HepG2 (cell line): Measurements from ENCODE around the gene GOLGB1. TPM values are rescaled to one million over a fixed set of nuclear protein-coding genes. Genes with fewer than 3 reads are reported as not detected.

Experiments used
- ADNP ChIP-seq: sonication (generic); formaldehyde crosslinking; IDR thresholded peaks from 2 replicates; pipeline ENCODE4 v1.4.0; 2020; ENCODE audit warnings: missing genetic modification reagents
- CREM ChIP-seq, 2 experiments: sonication (generic) in 1 of 2; formaldehyde crosslinking in 1 of 2; IDR thresholded peaks; 2 replicates each; pipeline versions ENCODE4 v1.4.0 to v1.6.1; 2016 to 2020; ENCODE audit warnings: antibody characterized with exemption in 1 of 2, mild to moderate bottlenecking in 1 of 2, missing genetic modification reagents in 1 of 2
- EZH2 ChIP-seq: conservative IDR thresholded peaks from 2 replicates; pipeline ENCODE4 v1.6.1; 2012; ENCODE audit warnings: mild to moderate bottlenecking, low read depth, low read length, moderate library complexity
- GLI4 ChIP-seq: sonication (generic); formaldehyde crosslinking; IDR thresholded peaks from 2 replicates; pipeline ENCODE4 v1.5.1; 2020; ENCODE audit warnings: missing genetic modification reagents, mild to moderate bottlenecking, moderate library complexity, borderline replicate concordance
- IKZF4 ChIP-seq: sonication (generic); formaldehyde crosslinking; IDR thresholded peaks from 2 replicates; pipeline ENCODE4 v1.5.1; 2020; ENCODE audit warnings: borderline replicate concordance, mild to moderate bottlenecking, low read depth, missing genetic modification reagents; ENCODE audit errors: not compliant biosample characterization
- KLF16 ChIP-seq, 2 experiments: sonication (generic) in 1 of 2; formaldehyde crosslinking in 1 of 2; IDR thresholded peaks; 2 replicates each; pipeline versions ENCODE4 v1.6.1 to v1.8.0; 2016 to 2023; ENCODE audit warnings: missing genetic modification reagents in 2 of 2, missing compliant biosample characterization in 1 of 2
- MED8 ChIP-seq: sonication (generic); formaldehyde crosslinking; IDR thresholded peaks from 2 replicates; pipeline ENCODE4 v1.8.1; 2023; ENCODE audit warnings: mild to moderate bottlenecking, missing genetic modification reagents; ENCODE audit not compliant: insufficient replicate concordance
- NR2F6 ChIP-seq, 2 experiments: IDR thresholded peaks; 2 replicates each; pipeline ENCODE4 v1.6.1; 2016; ENCODE audit warnings: antibody characterized with exemption in 1 of 2, mild to moderate bottlenecking in 1 of 2
- PAWR ChIP-seq: sonication (generic); formaldehyde crosslinking; IDR thresholded peaks from 2 replicates; pipeline ENCODE4 v1.4.0; 2020; ENCODE audit warnings: missing genetic modification reagents, mild to moderate bottlenecking, borderline replicate concordance
- PTBP1 ChIP-seq: fragments of 200-400 bp; formaldehyde crosslinking; IDR thresholded peaks from 2 replicates; pipeline ENCODE4 v1.6.1; 2018; ENCODE audit warnings: low read length, low read depth; ENCODE audit not compliant: poor library complexity, severe bottlenecking
- SPEN ChIP-seq: sonication (generic); formaldehyde crosslinking; IDR thresholded peaks from 2 replicates; pipeline ENCODE4 v1.5.1; 2020; ENCODE audit warnings: low read depth, mild to moderate bottlenecking, missing genetic modification reagents
- XBP1 ChIP-seq: sonication (generic); formaldehyde crosslinking; IDR thresholded peaks from 2 replicates; pipeline ENCODE4 v1.5.0; 2020; ENCODE audit warnings: missing genetic modification reagents
- ZFP36L1 ChIP-seq: sonication (generic); formaldehyde crosslinking; IDR thresholded peaks from 2 replicates; pipeline ENCODE4 v1.8.0; 2022; ENCODE audit warnings: mild to moderate bottlenecking, missing genetic modification reagents, moderate library complexity
- ZNF34 ChIP-seq: sonication (generic); formaldehyde crosslinking; IDR thresholded peaks from 2 replicates; pipeline ENCODE4 v1.4.0; 2020; ENCODE audit warnings: mild to moderate bottlenecking, missing genetic modification reagents, borderline replicate concordance
- ZNF546 ChIP-seq: sonication (generic); formaldehyde crosslinking; conservative IDR thresholded peaks from 2 replicates; pipeline ENCODE4 v1.8.1; 2023; ENCODE audit warnings: mild to moderate bottlenecking, missing genetic modification reagents
- ZNF772 ChIP-seq: sonication (generic); formaldehyde crosslinking; IDR thresholded peaks from 2 replicates; pipeline ENCODE4 v1.5.0; 2020; ENCODE audit warnings: mild to moderate bottlenecking, missing genetic modification reagents
- polyA plus RNA-seq, 8 experiments: library from polyadenylated mRNA; depleted of rRNA in 3 of 8; stranded (reverse) in 7 of 8; unstranded in 1 of 8; fragments of >200 nt; fragmentation: Illumina TruSeq in 4 of 8; extraction: Trizol in 4 of 8; gene quantifications; 2 replicates each; pipeline versions ENCODE4 v1.2.1 to v1.2.3, GENCODE V29; 2011 to 2016; ENCODE audit warnings: low read depth in 4 of 8, missing spikeins in 1 of 8, mixed read lengths in 1 of 8; ENCODE audit not compliant: insufficient read depth in 1 of 8
- total RNA-seq, 5 experiments: library from RNA; depleted of rRNA; stranded (reverse); fragments of >200 nt; fragmentation: Illumina TruSeq; extraction: Trizol; gene quantifications; 2 replicates each; pipeline ENCODE4 v1.2.3, GENCODE V29; 2016; ENCODE audit warnings: low read depth in 1 of 5

GOLGB1 gene
- total and polyA plus RNA-seq, 2 of the 13 experiments (the other 11 are each of a cell fraction or from before 2014, with no cell fraction given) = 13.1 to 39.5 TPM

DNA sequence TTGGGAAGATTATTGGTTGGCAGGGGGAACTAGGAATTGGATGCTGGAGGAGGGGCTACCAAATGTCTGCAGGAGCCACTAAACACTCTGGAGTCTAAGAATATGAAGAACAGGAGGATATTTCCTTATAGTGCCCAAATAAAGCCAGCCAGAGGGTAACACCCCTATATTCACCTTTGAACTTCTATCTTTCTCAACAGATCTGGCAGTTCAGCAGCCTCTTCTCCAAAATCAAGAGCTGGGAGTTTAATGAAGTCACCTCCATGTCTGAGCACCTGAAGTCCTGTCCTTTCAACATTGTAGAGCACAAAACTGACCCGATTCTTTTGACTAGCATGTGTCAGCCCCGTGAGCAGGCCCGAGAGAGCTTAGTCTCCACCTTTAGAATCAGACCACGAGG lies 123.0 kb downstream of the GOLGB1 start (continued):
- no peak for TF ChIP-seq KLF16 (CRISPR knock-in tag; IDR thresholded peaks at IDR 0.05)
- no peak for TF ChIP-seq ZNF772 (CRISPR knock-in tag)
- no peak for TF ChIP-seq MED8 (CRISPR knock-in tag)
- no peak for TF ChIP-seq PTBP1
- TF ChIP-seq PAWR (CRISPR knock-in tag) = no peak
- no peak for TF ChIP-seq XBP1 (CRISPR knock-in tag)
- TF ChIP-seq IKZF4 (CRISPR knock-in tag) = no peak
- TF ChIP-seq CREM (IDR thresholded peaks at IDR 0.05) = no peak
- TF ChIP-seq CREM (CRISPR knock-in tag; IDR thresholded peaks at IDR 0.05) = no peak
- no peak for TF ChIP-seq SPEN (CRISPR knock-in tag)
- TF ChIP-seq NR2F6 (IDR thresholded peaks at IDR 0.05) = no peak
- no peak for TF ChIP-seq NR2F6 (CRISPR knock-in tag; IDR thresholded peaks at IDR 0.05)
- no peak for TF ChIP-seq ZNF546 (CRISPR knock-in tag)
- TF ChIP-seq GLI4 (CRISPR knock-in tag) = no peak
- no peak for TF ChIP-seq ADNP
- TF ChIP-seq ZNF34 (CRISPR knock-in tag) = no peak
- no peak for TF ChIP-seq ZFP36L1 (CRISPR knock-in tag)
- TF ChIP-seq EZH2 = no peak
